ENCODE data around the gene ALKBH6.

DNA sequence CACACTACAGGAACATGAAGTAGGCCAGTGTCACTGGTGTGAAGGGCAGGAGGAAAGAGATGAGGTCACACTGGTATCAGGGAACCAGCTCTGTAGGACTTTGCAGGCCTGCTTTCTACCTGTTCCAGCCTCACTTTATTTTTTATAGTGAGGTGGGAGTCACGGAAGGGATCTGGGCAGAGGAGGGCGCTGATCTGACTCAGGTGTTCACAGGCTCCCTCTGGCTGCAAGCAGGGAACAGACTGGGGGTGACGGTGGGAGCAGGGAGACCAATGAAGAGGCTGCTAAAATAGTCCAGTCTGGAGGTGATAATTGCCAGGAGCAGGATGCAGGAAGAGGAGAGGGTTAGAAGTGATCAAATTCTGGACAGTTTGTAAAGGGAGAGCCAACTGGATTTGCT lies 37.2 kb upstream of the ALKBH6 start:
- no peak for TF ChIP-seq POLR2AphosphoS5 (IDR thresholded peaks at IDR 0.05; ENCODE audit: low read depth, low read length)
- TF ChIP-seq GABPA (IDR thresholded peaks at IDR 0.05; ENCODE audit: borderline replicate concordance, insufficient read depth, low read length), result no peak
- no peak for TF ChIP-seq EZH2 (IDR thresholded peaks at IDR 0.05; ENCODE audit: low read depth, low read length, severe bottlenecking)
- peak; percentile 90 to 99 (median 91) for TF ChIP-seq CTCF (IDR thresholded peaks at IDR 0.05; ENCODE audit: control extremely low read depth in 1 of 3, insufficient read depth in 1 of 3, low read depth in 1 of 3, low read length in 3 of 3)
- no peak for TF ChIP-seq TAF1 (IDR thresholded peaks at IDR 0.05; ENCODE audit: low read depth, low read length)
- no peak for TF ChIP-seq GTF2F1 (IDR thresholded peaks at IDR 0.05; ENCODE audit: borderline replicate concordance, low read depth, low read length)
